ENCODE results near the gene GJD2. TPM values are rescaled to one million over a fixed set of nuclear protein-coding genes. Genes with fewer than 3 reads are reported as not detected.

The GJD2 gene
- total and polyA plus RNA-seq, 2 donors (not counting 1 experiment from before 2014, with no cell fraction given): not detected

DNA sequence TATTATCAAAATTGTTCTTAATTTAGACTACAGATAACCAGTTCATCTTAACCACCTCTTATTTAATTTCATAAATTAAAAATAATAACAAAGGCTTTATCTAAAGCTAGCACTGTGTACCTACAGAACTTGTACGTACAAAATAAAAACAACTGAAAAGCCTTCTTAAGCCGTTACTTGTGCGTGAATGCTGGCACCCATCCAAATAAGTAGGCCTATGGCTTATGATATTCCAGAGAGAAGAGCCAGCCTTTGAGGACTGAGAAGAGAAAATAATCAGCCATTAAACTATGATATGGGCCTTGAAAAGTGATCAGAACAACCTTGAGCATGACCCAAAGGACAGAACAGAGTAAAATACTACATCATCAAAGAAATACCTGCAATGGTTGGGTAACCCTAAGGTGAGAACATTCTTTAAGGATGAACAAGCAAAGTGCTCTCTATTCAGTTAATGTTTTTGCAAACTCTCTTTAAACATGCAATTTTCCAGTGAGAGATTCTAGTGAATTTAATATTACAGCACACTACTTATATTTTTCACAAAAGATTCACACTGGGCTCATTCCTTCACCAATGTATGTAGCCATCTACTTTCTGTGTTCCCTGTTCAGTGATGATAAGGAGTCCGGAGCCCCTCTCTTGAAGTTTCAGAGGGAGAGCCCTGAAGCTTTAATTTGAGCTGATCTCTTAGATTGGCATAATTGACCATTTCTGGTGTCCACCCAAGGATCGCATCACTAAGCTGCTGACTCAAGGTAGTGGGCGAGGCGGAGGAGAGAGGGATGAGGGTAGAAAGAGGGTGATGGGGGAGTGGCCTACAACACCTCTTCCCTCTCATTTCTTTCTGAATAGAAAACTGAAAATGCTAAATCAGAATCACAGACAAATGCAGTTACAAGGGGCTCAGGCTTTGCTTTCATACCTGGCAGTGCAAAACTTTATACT, 48.3 kb upstream of the GJD2 start:
- Histone ChIP-seq H3K4me3 (ENCODE audit: control extremely low read depth in 1 of 5, extremely low read depth in 1 of 5, insufficient read depth in 1 of 5, low read depth in 2 of 5, low read length in 4 of 5) (no peak overlapping the region), H2AFZ (ENCODE audit: insufficient read depth, low read depth, low read length, poor library complexity, severe bottlenecking) (no peak overlapping the region), H3K4me1 (ENCODE audit: control insufficient read depth in 2 of 2, insufficient read depth in 2 of 2, low read length in 2 of 2) (no peaks in the 10 kb centered on the region), H3K36me3 (replicated peaks in 1 of 2; ENCODE audit: control extremely low read depth in 1 of 2, control insufficient read depth in 1 of 2, extremely low read depth in 1 of 2, insufficient read depth in 2 of 2, low read length in 1 of 2) (no peaks in the 10 kb centered on the region), H4K20me1 (ENCODE audit: control insufficient read depth, insufficient read depth, low read length, poor library complexity, severe bottlenecking) (no peaks in the 10 kb centered on the region), H3K27me3 (replicated peaks in 1 of 4; ENCODE audit: control extremely low read depth in 1 of 4, control insufficient read depth in 3 of 4, insufficient read depth in 4 of 4, low read length in 3 of 4) (peaks cover 0 to 7% (median 2%) of the 10 kb centered on the region in 4 experiments), H3K9ac (ENCODE audit: low read length) (no peak overlapping the region), H3K9me3 (ENCODE audit: control extremely low read depth in 1 of 3, control insufficient read depth in 2 of 3, insufficient read depth in 1 of 3, low read length in 2 of 3) (peaks cover 0 to 8% (median 0%) of the 10 kb centered on the region in 3 donors), H3K4me2 (replicated peaks; ENCODE audit: low read depth, low read length, poor library complexity, severe bottlenecking) (no peak overlapping the region), H3K79me2 (ENCODE audit: control insufficient read depth, insufficient read depth, low read length) (no peaks in the 10 kb centered on the region), H3K27ac (ENCODE audit: low read length in 2 of 2) (no peak overlapping the region)
- Mint-ChIP-seq H3K27ac (no peak overlapping the region), H3K4me1 (no peaks in the 10 kb centered on the region), H3K27me3 (peaks cover 40% of the 10 kb centered on the region), H3K4me3 (no peak overlapping the region), H3K9me3 (ENCODE audit: insufficient read depth) (no peaks in the 10 kb centered on the region)
- CTCF ChIA-PET: no interaction called here
- DNase-seq (no peak), ATAC-seq (ENCODE audit: low read depth) (no peak)
- intact Hi-C loops (cut with micrococcal nuclease): no loop called here
- POLR2A ChIA-PET: no interaction called here
- TF ChIP-seq EZH2 (IDR thresholded peaks at IDR 0.05; ENCODE audit: borderline replicate concordance, insufficient read depth, low read depth, low read length, poor library complexity, severe bottlenecking): no peak
- TF ChIP-seq, protein P1, sequence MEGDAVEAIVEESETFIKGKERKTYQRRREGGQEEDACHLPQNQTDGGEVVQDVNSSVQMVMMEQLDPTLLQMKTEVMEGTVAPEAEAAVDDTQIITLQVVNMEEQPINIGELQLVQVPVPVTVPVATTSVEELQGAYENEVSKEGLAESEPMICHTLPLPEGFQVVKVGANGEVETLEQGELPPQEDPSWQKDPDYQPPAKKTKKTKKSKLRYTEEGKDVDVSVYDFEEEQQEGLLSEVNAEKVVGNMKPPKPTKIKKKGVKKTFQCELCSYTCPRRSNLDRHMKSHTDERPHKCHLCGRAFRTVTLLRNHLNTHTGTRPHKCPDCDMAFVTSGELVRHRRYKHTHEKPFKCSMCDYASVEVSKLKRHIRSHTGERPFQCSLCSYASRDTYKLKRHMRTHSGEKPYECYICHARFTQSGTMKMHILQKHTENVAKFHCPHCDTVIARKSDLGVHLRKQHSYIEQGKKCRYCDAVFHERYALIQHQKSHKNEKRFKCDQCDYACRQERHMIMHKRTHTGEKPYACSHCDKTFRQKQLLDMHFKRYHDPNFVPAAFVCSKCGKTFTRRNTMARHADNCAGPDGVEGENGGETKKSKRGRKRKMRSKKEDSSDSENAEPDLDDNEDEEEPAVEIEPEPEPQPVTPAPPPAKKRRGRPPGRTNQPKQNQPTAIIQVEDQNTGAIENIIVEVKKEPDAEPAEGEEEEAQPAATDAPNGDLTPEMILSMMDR (IDR thresholded peaks at IDR 0.05): no peak
- no CpG with 5 or more reads among the region's 7 CpGs for WGBS (ENCODE audit: insufficient coverage)

DNA sequence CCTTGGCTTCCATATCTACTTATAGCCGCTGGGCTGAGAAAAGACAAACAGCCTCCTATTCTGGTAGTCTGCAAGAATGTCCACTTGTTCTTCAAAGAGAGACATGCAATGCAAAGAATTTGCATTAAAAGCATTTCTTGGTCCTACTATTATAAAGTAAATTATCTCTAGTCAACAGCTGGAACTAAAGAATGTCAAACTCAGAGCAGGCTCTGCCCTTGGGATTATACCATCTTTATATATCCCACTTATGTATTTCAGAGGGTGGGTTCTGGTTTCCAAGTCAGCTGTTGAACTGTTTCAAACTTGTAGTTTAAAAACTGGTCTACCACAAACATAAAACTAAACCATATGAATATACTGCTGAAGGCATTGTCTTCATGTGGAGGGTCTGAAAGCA, 47.6 kb upstream of the GJD2 start:
- Histone ChIP-seq H3K4me2 (replicated peaks; ENCODE audit: low read depth, low read length, poor library complexity, severe bottlenecking) (no peak overlapping the region), H2AFZ (ENCODE audit: insufficient read depth, low read depth, low read length, poor library complexity, severe bottlenecking) (no peak overlapping the region), H3K36me3 (replicated peaks in 1 of 2; ENCODE audit: control extremely low read depth in 1 of 2, control insufficient read depth in 1 of 2, extremely low read depth in 1 of 2, insufficient read depth in 2 of 2, low read length in 1 of 2) (no peaks in the 10 kb centered on the region), H3K4me3 (ENCODE audit: control extremely low read depth in 1 of 5, extremely low read depth in 1 of 5, insufficient read depth in 1 of 5, low read depth in 2 of 5, low read length in 4 of 5) (no peak overlapping the region), H3K9ac (ENCODE audit: low read length) (no peak overlapping the region), H4K20me1 (ENCODE audit: control insufficient read depth, insufficient read depth, low read length, poor library complexity, severe bottlenecking) (no peaks in the 10 kb centered on the region), H3K79me2 (ENCODE audit: control insufficient read depth, insufficient read depth, low read length) (no peaks in the 10 kb centered on the region), H3K9me3 (ENCODE audit: control extremely low read depth in 1 of 3, control insufficient read depth in 2 of 3, insufficient read depth in 1 of 3, low read length in 2 of 3) (peaks cover 0 to 5% (median 0%) of the 10 kb centered on the region in 3 donors), H3K4me1 (ENCODE audit: control insufficient read depth in 2 of 2, insufficient read depth in 2 of 2, low read length in 2 of 2) (no peaks in the 10 kb centered on the region), H3K27ac (ENCODE audit: low read length in 2 of 2) (no peak overlapping the region), H3K27me3 (replicated peaks in 1 of 4; ENCODE audit: control extremely low read depth in 1 of 4, control insufficient read depth in 3 of 4, insufficient read depth in 4 of 4, low read length in 3 of 4) (peaks cover 0 to 7% (median 2%) of the 10 kb centered on the region in 4 experiments)
- Mint-ChIP-seq H3K4me1 (no peaks in the 10 kb centered on the region), H3K4me3 (no peak overlapping the region), H3K27ac (no peak overlapping the region), H3K27me3 (peaks cover 37% of the 10 kb centered on the region), H3K9me3 (ENCODE audit: insufficient read depth) (no peaks in the 10 kb centered on the region)
- no peak for TF ChIP-seq EZH2 (IDR thresholded peaks at IDR 0.05; ENCODE audit: borderline replicate concordance, insufficient read depth, low read depth, low read length, poor library complexity, severe bottlenecking)
- TF ChIP-seq, protein P1 (IDR thresholded peaks at IDR 0.05): no peak
- WGBS (ENCODE audit: insufficient coverage): no CpG with 5 or more reads among the region's 1 CpG
- ChIA-PET POLR2A (no interaction called here), CTCF (no interaction called here)
- no peak for DNase-seq
- ATAC-seq (ENCODE audit: low read depth): no peak
- intact Hi-C loops (cut with micrococcal nuclease): no loop called here
